ENCODE measurements around the gene KDM4B.

- TF ChIP-seq CTCF (IDR thresholded peaks at IDR 0.05), result no peak
- no peak for TF ChIP-seq POLR2A (IDR thresholded peaks at IDR 0.05)
- TF ChIP-seq EP300 (IDR thresholded peaks at IDR 0.05), result no peak
Observed at GRCh38 chr19:5049561-5049960, 80.6 kb downstream of the KDM4B start.
